Stimulated activated CD8-positive, alpha-beta memory T cell treated with anti-CD3 and anti-CD28 coated beads, Interleukin-7, amount 100 ng/mL, for 48 hours (primary cell): ENCODE measurements around the gene CGB1.
"Not testable (repeated sequence)": the region's sequence is repeated elsewhere in the genome, so short reads cannot be mapped to it uniquely, and the experiment has no call there.

Source experiments
- DNase-seq, 2 donors: peaks; one replicate each; pipeline ENCODE4 v3.0.0-alpha.2; 2020; ENCODE audit warnings: low read depth in 1 of 2; ENCODE audit errors: extremely low read depth in 1 of 2

CGB1 gene

GRCh38 chr19:49025088-49025487 lies 11.6 kb downstream of the CGB1 start:
- not testable (repeated sequence) for DNase-seq

- DNase-seq: not testable (repeated sequence)
Observed at GRCh38 chr19:49024233-49024632, 12.5 kb downstream of the CGB1 start, which contains the start of gene CGB3. Gene CGB3, minus strand, starts transcription at chr19:49024333. Its CDS starts 362 bp downstream, at chr19:49023971.

DNA sequence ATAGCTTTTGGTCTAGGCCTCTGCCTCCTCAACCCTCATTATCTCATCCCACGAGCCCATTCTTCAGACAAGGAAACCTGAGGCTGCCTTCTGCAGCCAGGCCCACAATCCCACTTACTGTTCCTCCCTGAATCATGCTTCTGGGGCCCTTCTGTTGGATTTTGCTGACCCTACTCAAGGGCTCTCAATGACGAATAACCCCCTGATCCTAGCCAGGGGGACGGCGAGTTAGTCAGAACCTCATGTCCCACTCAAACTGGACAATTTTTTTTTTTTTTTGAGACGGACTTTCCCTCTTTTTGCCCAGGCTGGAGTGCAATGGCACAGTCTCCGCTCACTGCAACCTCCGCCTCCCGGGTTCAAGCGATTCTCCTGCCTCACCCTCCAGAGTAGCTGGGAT lies 14.6 kb downstream of the CGB1 start:
- DNase-seq: no peak

- no peak for DNase-seq
Observed at GRCh38 chr19:49020931-49021895, 15.5 kb downstream of the CGB1 start.

GRCh38 chr19:49020342-49020741 lies 16.4 kb downstream of the CGB1 start:
- no peak for DNase-seq

- peak in 1 of 2 donors; percentile 53 for DNase-seq
Observed at GRCh38 chr19:49019242-49019932, 17.3 kb downstream of the CGB1 start.

- DNase-seq: not testable (repeated sequence)
Observed at GRCh38 chr19:49018388-49019241, 18.1 kb downstream of the CGB1 start.

DNA sequence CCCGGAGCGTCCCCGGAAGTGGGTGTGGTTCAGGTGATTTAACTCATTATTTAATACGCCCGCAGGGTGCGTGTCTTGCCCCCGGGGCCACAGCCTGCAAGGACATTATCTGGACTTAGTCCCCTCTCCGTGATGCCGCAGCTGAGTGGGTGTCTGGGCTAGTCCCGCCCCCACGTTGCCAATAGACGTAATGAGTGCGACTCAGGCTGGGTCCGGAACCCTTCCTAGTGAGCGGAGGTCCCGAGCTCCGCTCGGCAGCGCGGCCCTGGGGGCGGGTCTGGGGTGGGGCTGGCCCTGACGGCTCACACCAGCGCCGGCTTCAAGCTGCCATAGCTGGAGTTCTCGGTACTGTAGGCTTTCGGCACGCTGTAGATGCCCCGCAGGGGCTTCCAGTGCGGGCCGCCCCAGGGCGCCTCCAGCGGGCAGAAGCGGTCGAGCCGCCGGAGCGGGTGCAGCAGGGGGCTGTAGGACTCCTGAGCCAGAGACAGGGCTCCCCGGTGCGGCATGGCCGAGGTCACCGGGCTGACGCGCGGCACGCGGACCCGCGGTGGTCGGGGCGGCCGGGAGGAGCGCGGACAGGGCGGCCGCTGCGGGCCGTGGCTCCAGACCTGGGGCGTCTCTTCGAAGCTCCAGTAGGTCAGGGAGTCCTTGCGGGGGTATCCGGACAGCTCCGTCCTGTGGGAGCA lies 18.9 kb downstream of the CGB1 start:
- peak; percentile 36 to 47 for DNase-seq

- no peak for DNase-seq
Observed at GRCh38 chr19:49017041-49017665, 19.5 kb downstream of the CGB1 start, which contains the start of gene LHB. Gene LHB, minus strand, starts transcription at chr19:49017091. Its CDS starts 10 bp downstream, at chr19:49017081.

DNA sequence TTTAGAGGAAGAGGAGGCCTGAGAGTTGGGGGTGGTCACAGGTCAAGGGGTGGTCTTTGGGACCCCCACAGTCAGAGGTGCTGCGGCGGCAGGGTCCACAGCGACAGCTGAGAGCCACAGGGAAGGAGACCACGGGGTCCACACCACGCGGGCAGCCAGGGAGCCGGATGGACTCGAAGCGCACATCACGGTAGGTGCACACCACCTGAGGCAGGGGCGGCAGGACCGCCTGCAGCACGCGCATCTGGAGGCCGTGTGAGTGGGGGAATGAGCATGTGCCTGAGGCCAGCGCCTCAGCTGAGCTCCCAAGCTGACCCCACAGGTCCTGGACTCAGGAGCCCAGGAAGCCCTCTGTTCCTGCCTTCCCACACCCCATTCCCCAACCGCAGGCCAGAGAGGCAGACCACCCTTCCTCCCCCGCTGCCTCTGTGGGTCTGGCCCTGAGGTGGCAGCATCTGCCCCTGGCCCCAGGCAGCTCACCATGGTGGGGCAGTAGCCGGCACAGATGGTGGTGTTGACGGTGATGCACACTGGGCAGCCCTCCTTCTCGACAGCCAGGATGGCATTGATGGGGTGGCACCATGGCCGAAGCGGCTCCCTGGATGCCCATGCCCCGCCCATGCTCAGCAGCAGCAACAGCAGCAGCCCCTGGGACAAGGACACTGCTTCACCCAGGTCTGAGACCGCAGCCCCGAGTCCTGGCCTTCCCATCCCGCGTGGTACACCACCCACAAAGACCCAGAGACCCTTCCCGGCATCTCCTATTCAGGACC lies 20.4 kb downstream of the CGB1 start:
- DNase-seq: no peak

GRCh38 chr19:49014870-49015255 lies 21.8 kb downstream of the CGB1 start:
- DNase-seq: no peak

- no peak for DNase-seq
Observed at GRCh38 chr19:49014123-49014869, 22.4 kb downstream of the CGB1 start.

DNA sequence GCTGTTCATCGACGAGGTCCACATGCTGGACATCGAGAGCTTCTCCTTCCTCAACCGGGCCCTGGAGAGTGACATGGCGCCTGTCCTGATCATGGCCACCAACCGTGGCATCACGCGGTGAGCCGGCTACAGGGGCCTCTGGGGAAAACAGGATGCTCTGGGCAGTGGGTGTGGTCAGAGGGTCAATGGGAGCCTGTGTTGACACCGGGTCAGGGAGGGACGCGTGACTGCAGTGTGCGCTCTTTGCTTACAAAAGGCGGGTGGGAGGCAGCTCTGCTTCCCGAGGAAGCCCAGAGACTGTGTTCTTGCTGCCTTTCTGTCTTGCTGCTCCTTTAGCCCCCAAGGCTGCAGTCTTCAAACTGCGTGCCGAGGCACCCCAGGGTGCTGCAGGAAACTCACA lies 25.5 kb downstream of the CGB1 start:
- DNase-seq: no peak

DNA sequence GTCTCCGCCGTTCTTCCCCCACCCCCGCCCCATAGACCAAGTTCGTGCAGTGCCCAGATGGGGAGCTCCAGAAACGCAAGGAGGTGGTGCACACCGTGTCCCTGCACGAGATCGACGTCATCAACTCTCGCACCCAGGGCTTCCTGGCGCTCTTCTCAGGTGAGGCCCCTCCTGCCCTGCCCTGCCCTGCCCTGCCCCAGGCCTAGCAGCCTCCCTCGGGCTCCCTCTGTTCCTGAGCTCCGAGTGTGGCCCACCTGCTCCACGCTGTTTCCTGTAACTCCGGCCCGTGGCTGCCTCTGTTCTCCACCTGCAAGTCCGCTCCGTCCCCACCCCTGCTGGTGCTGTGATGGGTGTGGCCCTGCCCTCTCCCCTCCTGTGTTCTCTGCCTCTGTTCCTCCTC lies 26.2 kb downstream of the CGB1 start:
- no peak for DNase-seq

DNA sequence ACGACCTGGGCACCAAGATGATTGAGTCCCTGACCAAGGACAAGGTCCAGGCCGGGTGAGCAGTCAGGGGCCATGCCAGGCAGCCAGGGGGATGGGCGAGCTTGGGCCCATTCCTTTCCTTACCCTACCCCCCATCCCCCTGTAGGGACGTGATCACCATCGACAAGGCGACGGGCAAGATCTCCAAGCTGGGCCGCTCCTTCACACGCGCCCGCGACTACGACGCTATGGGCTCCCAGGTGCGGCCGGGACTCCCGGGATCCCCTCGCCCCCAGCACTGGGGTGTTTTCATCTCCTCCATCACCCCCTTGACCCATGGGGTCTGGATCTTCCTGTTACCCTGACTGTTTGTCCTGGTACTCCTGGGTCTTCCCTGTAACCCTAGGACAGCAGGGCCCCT lies 26.9 kb downstream of the CGB1 start:
- DNase-seq: no peak

DNA sequence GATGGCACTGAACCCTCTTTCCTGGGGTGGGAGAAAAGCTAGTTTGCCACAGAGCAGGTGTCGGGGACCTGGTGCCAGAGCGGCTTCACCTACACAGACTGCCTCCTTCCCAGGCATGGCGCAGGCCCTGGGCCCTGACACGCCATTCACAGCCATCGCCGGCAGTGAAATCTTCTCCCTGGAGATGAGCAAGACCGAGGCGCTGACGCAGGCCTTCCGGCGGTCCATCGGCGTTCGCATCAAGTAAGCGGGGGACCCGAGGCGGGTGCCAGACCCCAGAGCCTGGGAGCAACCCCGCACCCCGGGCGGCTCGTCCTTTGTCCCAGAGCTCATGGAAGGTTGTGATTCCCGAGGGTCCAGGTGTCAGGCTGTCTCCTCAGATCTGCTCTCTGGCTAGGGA lies 29.8 kb downstream of the CGB1 start:
- DNase-seq: no peak

DNA sequence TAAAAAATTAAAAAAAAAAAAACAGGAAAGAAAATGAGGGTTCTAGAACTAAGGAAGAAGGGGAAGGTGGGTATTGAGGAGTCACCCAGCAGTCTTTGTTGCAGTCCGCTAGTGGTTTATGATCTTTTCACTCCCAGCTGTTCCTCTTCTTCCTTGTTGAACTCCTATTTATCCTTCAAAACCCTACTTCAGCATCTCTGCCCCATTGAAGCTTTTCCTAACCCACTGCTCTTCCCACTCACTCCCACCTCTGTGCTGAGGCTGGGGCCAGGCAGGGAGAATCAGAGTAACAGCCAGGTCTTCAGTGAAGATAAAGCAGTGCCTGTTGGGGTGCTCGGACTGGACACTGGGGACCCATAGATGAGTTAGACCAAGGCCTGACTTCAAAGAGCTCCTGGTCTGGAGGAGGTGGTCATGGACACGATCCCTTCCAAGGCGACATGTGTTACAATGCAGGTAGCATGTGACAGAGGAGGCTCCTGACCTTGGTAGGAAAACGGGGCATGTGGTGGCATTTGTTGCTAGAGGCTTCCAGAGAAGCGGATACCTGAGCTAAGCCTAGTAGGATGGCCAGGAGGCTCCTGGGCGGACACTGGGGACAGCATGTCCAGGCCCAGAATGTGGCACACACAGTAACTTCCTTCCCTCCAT lies 31.6 kb downstream of the CGB1 start:
- DNase-seq: no peak

DNA sequence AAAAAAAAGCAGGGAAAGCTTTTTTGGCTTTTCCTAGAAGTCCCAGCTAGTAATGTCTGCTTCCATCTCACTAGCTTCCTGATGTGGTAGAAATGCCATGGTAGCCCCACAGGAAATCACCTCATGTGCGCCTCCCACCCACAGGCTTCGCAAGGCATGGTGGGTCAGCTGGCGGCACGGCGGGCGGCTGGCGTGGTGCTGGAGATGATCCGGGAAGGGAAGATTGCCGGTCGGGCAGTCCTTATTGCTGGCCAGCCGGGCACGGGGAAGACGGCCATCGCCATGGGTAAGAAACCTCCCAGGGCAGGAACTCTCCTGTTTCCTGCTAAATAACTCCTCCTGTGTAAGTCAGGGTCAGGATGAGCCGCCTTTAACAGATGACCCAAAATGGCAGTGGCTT lies 32.6 kb downstream of the CGB1 start:
- DNase-seq: no peak
